ENCODE measurements around the gene BPIFB4.

Gene BPIFB4

DNA sequence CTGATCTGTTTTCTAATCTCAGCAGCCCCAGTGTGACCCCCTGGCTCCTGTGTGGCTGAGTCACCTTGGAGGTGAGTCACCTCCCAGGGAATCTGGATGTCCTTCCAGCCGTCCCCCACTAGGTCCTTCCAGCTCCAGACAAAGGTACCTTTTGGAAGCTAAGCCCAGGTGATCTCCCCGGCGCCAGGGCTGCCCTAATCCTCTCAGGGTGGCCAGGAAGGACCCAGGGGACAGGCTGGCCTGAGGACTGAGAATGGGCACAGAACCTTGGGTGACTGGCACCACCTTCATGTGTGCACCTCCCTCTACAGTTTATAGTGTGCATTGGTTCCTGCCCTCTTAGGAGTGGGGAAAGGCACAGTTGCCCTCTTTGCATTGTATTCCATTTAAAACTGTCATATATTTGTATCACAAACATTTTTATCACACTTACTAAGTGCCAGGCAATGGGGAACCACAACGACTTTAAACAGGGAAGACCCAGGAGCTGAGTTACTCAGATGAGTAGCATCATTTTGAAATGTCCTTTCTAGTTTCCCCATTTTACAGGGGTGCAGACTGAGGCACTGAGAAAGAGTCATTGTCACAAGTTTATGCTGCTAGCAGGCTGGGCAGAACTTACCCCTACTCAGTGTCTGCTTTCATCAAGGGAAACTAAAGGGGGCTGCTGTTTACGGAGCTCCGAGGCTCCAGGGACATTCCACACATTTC lies 2.6 kb upstream of the BPIFB4 start:
- Histone ChIP-seq H2BK5ac (ENCODE audit: low read length) (no peak overlapping the region), H2AK5ac (ENCODE audit: low read depth, low read length) (no peak overlapping the region), H2BK120ac (ENCODE audit: low read depth, low read length) (no peak overlapping the region), H3K9ac (ENCODE audit: low read depth, low read length, poor library complexity) (no peak overlapping the region), H3K23ac (ENCODE audit: low read depth, low read length, poor library complexity) (no peak overlapping the region), H3K27me3 (ENCODE audit: control insufficient read depth in 3 of 3, insufficient read depth in 3 of 3, low read depth in 1 of 3, low read length in 3 of 3) (no peaks in the 10 kb centered on the region), H4K91ac (ENCODE audit: low read depth, low read length, poor library complexity) (no peak overlapping the region), H3K14ac (ENCODE audit: low read length) (no peak overlapping the region), H2AFZ (ENCODE audit: low read length) (no peak overlapping the region), H2BK12ac (ENCODE audit: low read length) (no peak overlapping the region), H3K4me1 (ENCODE audit: control insufficient read depth in 2 of 2, insufficient read depth in 1 of 2, low read depth in 1 of 2, low read length in 2 of 2) (no peaks in the 10 kb centered on the region), H3K36me3 (replicated peaks in 1 of 2; ENCODE audit: control insufficient read depth in 2 of 2, insufficient read depth in 2 of 2, low read length in 2 of 2) (no peaks in the 10 kb centered on the region), H3K4me2 (ENCODE audit: insufficient read depth, low read length, poor library complexity, severe bottlenecking) (no peak overlapping the region), H3K9me3 (replicated peaks in 1 of 2; ENCODE audit: control insufficient read depth in 2 of 2, insufficient read depth in 1 of 2, low read depth in 1 of 2, low read length in 2 of 2) (no peaks in the 10 kb centered on the region), H3K27ac (replicated peaks; ENCODE audit: low read length) (no peak overlapping the region), H4K8ac (ENCODE audit: low read depth, low read length) (no peak overlapping the region), H3K4me3 (ENCODE audit: low read length in 2 of 2) (no peak overlapping the region), H2BK15ac (ENCODE audit: low read length) (no peak overlapping the region), H3K18ac (ENCODE audit: low read length) (no peak overlapping the region), H3K79me1 (ENCODE audit: low read depth, low read length) (no peaks in the 10 kb centered on the region), H3K4ac (ENCODE audit: low read length) (no peak overlapping the region)
- no CpG with 5 or more reads among the region's 6 CpGs for WGBS, 2 donors (ENCODE audit: extremely low coverage in 2 of 2, insufficient read length in 2 of 2, insufficient replicate concordance in 1 of 2)
- DNase-seq (ENCODE audit: low spot score), result no peak

- Histone ChIP-seq H3K9ac (ENCODE audit: low read depth, low read length, poor library complexity) (no peak overlapping the region), H4K91ac (ENCODE audit: low read depth, low read length, poor library complexity) (no peak overlapping the region), H2AK5ac (ENCODE audit: low read depth, low read length) (no peak overlapping the region), H3K4ac (ENCODE audit: low read length) (no peak overlapping the region), H3K4me3 (ENCODE audit: low read length in 2 of 2) (no peak overlapping the region), H3K23ac (ENCODE audit: low read depth, low read length, poor library complexity) (no peak overlapping the region), H3K9me3 (replicated peaks in 1 of 2; ENCODE audit: control insufficient read depth in 2 of 2, insufficient read depth in 1 of 2, low read depth in 1 of 2, low read length in 2 of 2) (no peaks in the 10 kb centered on the region), H3K14ac (ENCODE audit: low read length) (no peak overlapping the region), H2BK120ac (ENCODE audit: low read depth, low read length) (no peak overlapping the region), H3K4me1 (ENCODE audit: control insufficient read depth in 2 of 2, insufficient read depth in 1 of 2, low read depth in 1 of 2, low read length in 2 of 2) (no peaks in the 10 kb centered on the region), H3K27me3 (ENCODE audit: control insufficient read depth in 3 of 3, insufficient read depth in 3 of 3, low read depth in 1 of 3, low read length in 3 of 3) (peaks cover 0 to 2% (median 0%) of the 10 kb centered on the region in 3 experiments), H3K4me2 (ENCODE audit: insufficient read depth, low read length, poor library complexity, severe bottlenecking) (no peak overlapping the region), H2BK15ac (ENCODE audit: low read length) (no peak overlapping the region), H2BK5ac (ENCODE audit: low read length) (no peak overlapping the region), H3K18ac (ENCODE audit: low read length) (no peak overlapping the region), H2AFZ (ENCODE audit: low read length) (no peak overlapping the region), H3K27ac (replicated peaks; ENCODE audit: low read length) (no peak overlapping the region), H2BK12ac (ENCODE audit: low read length) (no peak overlapping the region), H3K79me1 (ENCODE audit: low read depth, low read length) (no peaks in the 10 kb centered on the region), H4K8ac (ENCODE audit: low read depth, low read length) (no peak overlapping the region), H3K36me3 (replicated peaks in 1 of 2; ENCODE audit: control insufficient read depth in 2 of 2, insufficient read depth in 2 of 2, low read length in 2 of 2) (no peaks in the 10 kb centered on the region)
- no peak for DNase-seq (ENCODE audit: low spot score)
- WGBS, 2 donors (ENCODE audit: extremely low coverage in 2 of 2, insufficient read length in 2 of 2, insufficient replicate concordance in 1 of 2), result no CpG with 5 or more reads among the region's 7 CpGs
Measured at GRCh38 chr20:33081411-33082154, 2.1 kb downstream of the BPIFB4 start.

- Histone ChIP-seq H3K9ac (ENCODE audit: low read depth, low read length, poor library complexity) (peak overlapping the region; percentile 50), H3K4me1 (ENCODE audit: control insufficient read depth in 2 of 2, insufficient read depth in 1 of 2, low read depth in 1 of 2, low read length in 2 of 2) (no peaks in the 10 kb centered on the region), H3K4ac (ENCODE audit: low read length) (no peak overlapping the region), H4K8ac (ENCODE audit: low read depth, low read length) (no peak overlapping the region), H2BK5ac (ENCODE audit: low read length) (no peak overlapping the region), H3K4me2 (ENCODE audit: insufficient read depth, low read length, poor library complexity, severe bottlenecking) (no peak overlapping the region), H3K4me3 (ENCODE audit: low read length in 2 of 2) (no peak overlapping the region), H3K27me3 (ENCODE audit: control insufficient read depth in 3 of 3, insufficient read depth in 3 of 3, low read depth in 1 of 3, low read length in 3 of 3) (peaks cover 0 to 2% (median 0%) of the 10 kb centered on the region in 3 experiments), H2AFZ (ENCODE audit: low read length) (no peak overlapping the region), H3K9me3 (replicated peaks in 1 of 2; ENCODE audit: control insufficient read depth in 2 of 2, insufficient read depth in 1 of 2, low read depth in 1 of 2, low read length in 2 of 2) (no peaks in the 10 kb centered on the region), H2AK5ac (ENCODE audit: low read depth, low read length) (no peak overlapping the region), H3K14ac (ENCODE audit: low read length) (no peak overlapping the region), H3K79me1 (ENCODE audit: low read depth, low read length) (no peaks in the 10 kb centered on the region), H3K18ac (ENCODE audit: low read length) (peak overlapping the region; percentile 58), H2BK15ac (ENCODE audit: low read length) (no peak overlapping the region), H3K36me3 (replicated peaks in 1 of 2; ENCODE audit: control insufficient read depth in 2 of 2, insufficient read depth in 2 of 2, low read length in 2 of 2) (no peaks in the 10 kb centered on the region), H4K91ac (ENCODE audit: low read depth, low read length, poor library complexity) (no peak overlapping the region), H3K23ac (ENCODE audit: low read depth, low read length, poor library complexity) (no peak overlapping the region), H3K27ac (replicated peaks; ENCODE audit: low read length) (no peak overlapping the region), H2BK12ac (ENCODE audit: low read length) (no peak overlapping the region), H2BK120ac (ENCODE audit: low read depth, low read length) (no peak overlapping the region)
- no CpG with 5 or more reads among the region's 6 CpGs for WGBS, 2 donors (ENCODE audit: extremely low coverage in 2 of 2, insufficient read length in 2 of 2, insufficient replicate concordance in 1 of 2)
- no peak for DNase-seq (ENCODE audit: low spot score)
Measured at GRCh38 chr20:33082546-33082945, 3.1 kb downstream of the BPIFB4 start.

GRCh38 chr20:33083544-33084340 lies 4.3 kb downstream of the BPIFB4 start:
- H3K23ac ChIP-seq (ENCODE audit: low read depth, low read length, poor library complexity), result peak overlapping the region; percentile 12
- H4K91ac ChIP-seq (ENCODE audit: low read depth, low read length, poor library complexity), result no peak overlapping the region
- no peak overlapping the region for H3K4me3 ChIP-seq (ENCODE audit: low read length in 2 of 2)
- no peak overlapping the region for H2BK120ac ChIP-seq (ENCODE audit: low read depth, low read length)
- no peak overlapping the region for H2BK15ac ChIP-seq (ENCODE audit: low read length)
- no peaks in the 10 kb centered on the region for H3K79me1 ChIP-seq (ENCODE audit: low read depth, low read length)
- H3K27ac ChIP-seq (replicated peaks; ENCODE audit: low read length), result no peak overlapping the region
- no peaks in the 10 kb centered on the region for H3K36me3 ChIP-seq (replicated peaks in 1 of 2; ENCODE audit: control insufficient read depth in 2 of 2, insufficient read depth in 2 of 2, low read length in 2 of 2)
- WGBS, 2 donors (ENCODE audit: extremely low coverage in 2 of 2, insufficient read length in 2 of 2, insufficient replicate concordance in 1 of 2), result no CpG with 5 or more reads among the region's 20 CpGs
- H2AFZ ChIP-seq (ENCODE audit: low read length), result no peak overlapping the region
- H2BK12ac ChIP-seq (ENCODE audit: low read length), result no peak overlapping the region
- no peak overlapping the region for H2BK5ac ChIP-seq (ENCODE audit: low read length)
- H3K9me3 ChIP-seq (replicated peaks in 1 of 2; ENCODE audit: control insufficient read depth in 2 of 2, insufficient read depth in 1 of 2, low read depth in 1 of 2, low read length in 2 of 2), result no peaks in the 10 kb centered on the region
- peaks cover 0 to 6% (median 0%) of the 10 kb centered on the region in 3 experiments for H3K27me3 ChIP-seq (ENCODE audit: control insufficient read depth in 3 of 3, insufficient read depth in 3 of 3, low read depth in 1 of 3, low read length in 3 of 3)
- no peak overlapping the region for H3K4ac ChIP-seq (ENCODE audit: low read length)
- H3K9ac ChIP-seq (ENCODE audit: low read depth, low read length, poor library complexity), result peak overlapping the region; percentile 31
- H3K4me1 ChIP-seq (ENCODE audit: control insufficient read depth in 2 of 2, insufficient read depth in 1 of 2, low read depth in 1 of 2, low read length in 2 of 2), result no peaks in the 10 kb centered on the region
- DNase-seq (ENCODE audit: low spot score), result no peak
- no peak overlapping the region for H4K8ac ChIP-seq (ENCODE audit: low read depth, low read length)
- H2AK5ac ChIP-seq (ENCODE audit: low read depth, low read length), result peak overlapping the region; percentile 74
- H3K18ac ChIP-seq (ENCODE audit: low read length), result peak overlapping the region; percentile 81
- no peak overlapping the region for H3K4me2 ChIP-seq (ENCODE audit: insufficient read depth, low read length, poor library complexity, severe bottlenecking)
- H3K14ac ChIP-seq (ENCODE audit: low read length), result no peak overlapping the region
